Measurements from ENCODE around the gene PRKN.

DNA sequence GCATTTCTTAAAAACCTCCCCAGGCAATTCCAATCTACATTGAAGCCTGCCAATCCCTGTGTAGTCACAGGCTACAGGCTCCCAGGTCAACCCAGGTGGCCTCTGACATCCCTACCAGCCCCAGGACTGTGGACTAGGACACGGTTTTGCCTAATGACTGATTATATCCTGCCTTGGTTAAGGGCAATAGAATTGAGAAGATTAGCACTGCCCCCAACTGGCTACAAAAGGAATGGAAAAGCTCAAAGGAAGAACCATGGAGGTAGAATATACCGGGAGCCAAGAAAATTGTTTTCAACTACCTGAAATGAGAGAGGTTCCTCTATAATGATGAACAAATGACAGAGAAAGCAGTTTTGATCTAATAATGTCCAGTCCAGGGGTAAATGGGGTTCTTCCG is 1032.6 kb downstream of the PRKN start:
- TF ChIP-seq POLR2A (IDR thresholded peaks at IDR 0.05) (no peak), EP300 (IDR thresholded peaks at IDR 0.05) (no peak)
- TF ChIP-seq, protein P1, sequence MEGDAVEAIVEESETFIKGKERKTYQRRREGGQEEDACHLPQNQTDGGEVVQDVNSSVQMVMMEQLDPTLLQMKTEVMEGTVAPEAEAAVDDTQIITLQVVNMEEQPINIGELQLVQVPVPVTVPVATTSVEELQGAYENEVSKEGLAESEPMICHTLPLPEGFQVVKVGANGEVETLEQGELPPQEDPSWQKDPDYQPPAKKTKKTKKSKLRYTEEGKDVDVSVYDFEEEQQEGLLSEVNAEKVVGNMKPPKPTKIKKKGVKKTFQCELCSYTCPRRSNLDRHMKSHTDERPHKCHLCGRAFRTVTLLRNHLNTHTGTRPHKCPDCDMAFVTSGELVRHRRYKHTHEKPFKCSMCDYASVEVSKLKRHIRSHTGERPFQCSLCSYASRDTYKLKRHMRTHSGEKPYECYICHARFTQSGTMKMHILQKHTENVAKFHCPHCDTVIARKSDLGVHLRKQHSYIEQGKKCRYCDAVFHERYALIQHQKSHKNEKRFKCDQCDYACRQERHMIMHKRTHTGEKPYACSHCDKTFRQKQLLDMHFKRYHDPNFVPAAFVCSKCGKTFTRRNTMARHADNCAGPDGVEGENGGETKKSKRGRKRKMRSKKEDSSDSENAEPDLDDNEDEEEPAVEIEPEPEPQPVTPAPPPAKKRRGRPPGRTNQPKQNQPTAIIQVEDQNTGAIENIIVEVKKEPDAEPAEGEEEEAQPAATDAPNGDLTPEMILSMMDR (IDR thresholded peaks at IDR 0.05) = no peak
